Astrocyte of the hippocampus (primary cell): ENCODE results near the gene INMT.

Experiments used
- DNase-seq: peaks from one replicate; pipeline ENCODE4 v3.0.0; 2011; ENCODE audit warnings: low read depth, low spot score

Gene INMT

DNA sequence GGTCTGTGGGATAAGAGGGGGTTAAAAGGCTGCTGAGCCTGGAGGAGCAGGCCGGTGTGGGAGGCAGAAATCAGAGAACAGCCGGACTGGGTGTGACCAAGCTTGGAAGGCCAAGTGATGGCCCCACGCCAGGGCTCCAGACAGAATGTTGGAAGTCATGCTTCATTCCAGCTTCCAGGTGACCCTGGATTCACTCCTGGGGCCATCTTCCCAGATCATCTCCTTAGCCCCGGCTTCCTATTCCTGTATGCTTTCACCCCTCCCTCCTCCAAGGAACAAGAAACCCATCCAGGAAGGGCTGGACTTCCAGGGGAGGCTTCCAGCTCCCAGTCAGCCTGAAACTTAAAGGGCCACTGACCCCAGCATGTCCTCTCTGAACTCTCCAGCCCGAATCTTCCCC, 1.0 kb downstream of the INMT start:
- peak; percentile 21 for DNase-seq

GRCh38 chr7:30754315-30754877, 2.5 kb downstream of the INMT start:
- DNase-seq = no peak

- peak; percentile 33 for DNase-seq
These were observed 3.6 kb downstream of the INMT start for GRCh38 chr7:30755384-30756154.

DNA sequence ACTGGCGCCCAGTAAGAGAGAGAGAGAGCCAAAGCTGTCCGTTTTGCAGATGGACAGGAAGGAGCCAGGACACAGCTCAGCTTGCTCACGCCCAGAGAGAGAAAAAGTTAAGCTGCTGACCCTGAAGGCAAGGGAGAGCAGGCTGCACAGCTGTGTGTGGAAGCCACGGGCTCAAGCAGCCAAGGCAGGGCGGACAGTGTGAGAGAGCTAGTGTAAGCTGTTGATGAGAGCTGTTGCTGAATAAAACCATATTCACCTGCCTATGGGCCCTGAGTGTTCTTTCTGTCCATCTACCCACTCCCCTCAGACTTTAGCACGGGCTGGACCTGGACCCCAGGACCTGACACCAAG, 5.4 kb downstream of the INMT start:
- DNase-seq = no peak

DNA sequence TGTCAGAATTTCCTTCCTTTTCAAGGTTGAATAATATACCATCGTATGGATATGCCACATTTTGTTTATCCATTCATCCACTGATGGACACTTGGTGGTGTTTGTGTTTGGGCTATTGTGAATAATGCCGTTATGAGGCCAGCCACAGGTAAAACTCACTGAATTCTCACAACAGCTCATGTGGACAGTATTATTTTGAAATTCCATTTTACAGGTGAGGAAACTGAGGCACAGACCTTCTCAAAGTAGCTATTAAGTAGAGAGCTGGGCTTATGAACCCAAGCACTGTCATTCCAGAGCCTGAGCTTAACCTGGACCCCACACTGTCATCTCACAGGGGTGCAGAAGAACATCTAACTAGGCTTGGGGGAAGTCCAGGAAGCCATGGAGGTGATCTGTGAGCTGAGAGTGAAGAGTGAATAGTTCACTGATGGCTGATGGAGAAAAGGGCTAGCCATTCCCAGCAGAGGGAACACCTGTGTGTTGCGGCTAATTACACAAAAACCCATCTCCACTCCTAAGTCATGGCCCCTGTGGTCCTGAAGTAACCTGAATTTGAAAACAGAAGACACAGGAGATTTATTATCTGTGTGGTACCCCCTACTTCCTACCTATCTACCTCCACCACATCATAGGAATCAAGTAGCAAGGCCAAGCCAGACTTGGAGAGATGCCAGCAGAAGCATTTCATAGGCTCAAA, 8.7 kb downstream of the INMT start:
- DNase-seq = no peak

GRCh38 chr7:30761214-30762156, 9.6 kb downstream of the INMT start:
- DNase-seq = no peak

- DNase-seq = peak; percentile 87
These were observed 12.4 kb downstream of the INMT start for GRCh38 chr7:30764030-30764975.

- DNase-seq = no peak
These were observed 13.5 kb downstream of the INMT start for GRCh38 chr7:30765408-30765807.

DNA sequence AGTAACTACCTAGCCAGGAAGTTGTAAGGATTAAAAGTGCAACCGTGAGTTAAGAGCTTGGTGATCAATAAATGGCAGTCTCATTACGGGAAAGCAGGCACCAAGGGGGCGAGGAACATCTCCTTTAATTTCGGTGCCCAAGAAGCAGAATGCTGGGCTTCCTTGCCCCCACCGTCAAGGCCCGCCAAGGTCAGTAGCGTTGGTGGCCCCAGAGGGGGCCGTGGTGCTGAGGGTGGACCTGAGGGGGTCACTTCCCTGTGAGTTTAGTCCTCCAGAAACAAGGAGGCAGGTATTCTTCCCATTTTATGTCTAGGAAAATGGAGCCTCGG, 18.9 kb downstream of the INMT start:
- DNase-seq = no peak

- DNase-seq = peak; percentile 93
These were observed 19.4 kb downstream of the INMT start, which contains the start of gene MINDY4 for GRCh38 chr7:30771174-30771879. Gene MINDY4 (plus strand): TSS chr7:30771417. CDS start chr7:30771494, 77 bp downstream.

GRCh38 chr7:30771880-30772425, 20.0 kb downstream of the INMT start:
- DNase-seq = peak; percentile 29

- DNase-seq = no peak
These were observed 21.0 kb downstream of the INMT start for GRCh38 chr7:30772984-30773383.

GRCh38 chr7:30775992-30776391, 24.1 kb downstream of the INMT start:
- no peak for DNase-seq

- DNase-seq = no peak
These were observed 25.0 kb downstream of the INMT start for GRCh38 chr7:30776971-30777370.

DNA sequence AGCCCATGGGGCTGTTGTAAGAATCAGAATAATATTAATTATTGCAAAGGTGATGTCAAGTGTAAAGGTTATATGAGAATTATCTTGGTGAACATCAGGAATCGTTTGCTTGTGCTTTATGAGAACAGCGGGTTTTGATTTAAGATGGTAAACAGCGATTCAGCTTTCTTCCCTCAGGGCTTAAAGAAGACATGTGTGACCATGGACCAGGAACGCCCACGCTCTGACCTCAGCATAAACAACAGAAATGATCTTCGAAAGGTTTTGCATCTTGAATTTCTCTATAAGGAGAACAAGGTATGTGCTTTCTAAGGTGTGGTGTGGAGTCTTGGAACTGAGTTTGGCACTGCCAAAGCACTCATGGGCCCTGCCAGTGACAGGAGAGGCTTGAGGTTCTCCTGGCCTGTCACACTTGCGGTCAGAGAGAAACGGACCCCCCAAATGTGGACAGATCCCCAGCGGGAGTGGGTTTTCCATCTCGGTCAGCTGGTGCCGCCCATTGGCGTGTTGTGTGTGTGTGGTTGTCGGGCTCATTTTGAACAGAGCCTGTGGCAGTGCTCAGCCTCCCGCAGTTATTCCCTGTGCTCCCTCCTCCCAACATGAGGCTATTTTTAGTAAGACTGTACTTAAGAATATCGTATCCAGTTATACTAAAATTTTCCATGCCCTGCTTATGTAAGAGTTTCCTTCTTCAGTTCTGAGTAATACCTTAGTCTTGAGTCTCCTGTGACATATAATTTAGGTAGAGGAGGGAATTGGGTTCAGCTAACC, 26.5 kb downstream of the INMT start:
- DNase-seq = no peak

- no peak for DNase-seq
These were observed 27.6 kb downstream of the INMT start for GRCh38 chr7:30779574-30779973.

GRCh38 chr7:30780941-30781340, 29.0 kb downstream of the INMT start:
- DNase-seq = no peak

- DNase-seq = no peak
These were observed 30.8 kb downstream of the INMT start for GRCh38 chr7:30782690-30783089.

DNA sequence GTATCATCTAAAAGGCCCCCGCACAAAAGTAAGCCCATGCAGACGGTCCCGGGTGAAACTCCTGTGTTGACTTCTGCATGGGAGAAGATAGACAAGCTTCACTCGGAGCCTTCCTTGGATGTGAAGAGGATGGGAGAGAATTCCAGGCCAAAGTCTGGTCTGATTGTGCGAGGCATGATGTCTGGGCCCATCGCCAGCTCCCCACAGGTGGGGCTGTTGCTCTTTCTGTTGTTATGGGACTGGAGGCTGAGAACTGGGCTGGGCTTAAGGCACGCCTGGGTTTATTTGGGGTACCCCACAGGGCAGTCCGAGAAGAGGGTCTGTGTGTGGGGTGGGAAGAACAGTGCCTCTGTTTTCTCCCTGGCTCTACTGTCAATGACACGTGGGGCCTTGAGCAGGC, 33.9 kb downstream of the INMT start:
- DNase-seq = no peak
